Stimulated activated CD4-positive, alpha-beta T cell treated with anti-CD3 and anti-CD28 coated beads, Interleukin-1b, Interleukin-23, amount 100 ng/mL, for 24 hours (primary cell): Measurements from ENCODE around the gene MVB12A.

ENCODE experiments used
- DNase-seq, 4 experiments: peaks; one replicate each; pipeline ENCODE4 v3.0.0-alpha.2; 2020; ENCODE audit warnings: low read depth in 4 of 4, low spot score in 1 of 4

Gene MVB12A

DNA sequence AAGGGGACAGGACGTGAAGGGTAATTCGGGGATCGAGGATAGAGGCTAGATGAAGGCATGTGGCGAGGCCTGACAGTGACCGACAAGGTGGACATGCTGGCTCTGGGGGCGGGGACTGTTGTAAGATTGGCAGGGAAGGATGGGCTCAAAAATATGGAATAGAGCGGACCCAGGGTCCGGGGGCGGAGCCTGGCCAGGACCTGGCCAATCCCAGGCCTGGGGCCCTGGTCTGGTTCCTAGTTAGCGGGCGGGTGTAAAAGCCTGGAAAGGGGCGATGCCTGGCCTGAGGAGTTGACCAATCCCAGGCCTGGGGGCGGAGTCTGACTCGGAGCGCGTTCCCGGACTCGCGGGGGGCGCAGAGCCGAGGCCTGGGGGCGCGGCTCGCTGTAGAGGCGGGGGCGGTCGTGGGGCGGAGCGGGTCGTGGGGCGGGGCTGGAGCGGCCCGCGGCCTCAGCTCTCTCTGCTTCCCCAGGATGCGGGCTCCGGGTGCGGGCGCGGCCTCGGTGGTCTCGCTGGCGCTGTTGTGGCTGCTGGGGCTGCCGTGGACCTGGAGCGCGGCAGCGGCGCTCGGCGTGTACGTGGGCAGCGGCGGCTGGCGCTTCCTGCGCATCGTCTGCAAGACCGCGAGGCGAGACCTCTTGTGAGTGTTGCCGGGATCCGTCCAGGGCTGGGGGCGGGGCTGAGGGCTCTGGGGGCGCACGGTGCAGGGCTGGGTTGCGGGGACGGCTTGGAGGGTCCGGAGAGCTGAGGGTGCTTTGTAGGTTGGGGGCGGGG, 50.4 kb downstream of the MVB12A start, which contains the start of gene SLC27A1:
SLC27A1 (plus strand) TSS at position 457 of the 774 bp plus-strand sequence; CDS start at position 474, 17 bp downstream.
- DNase-seq: peak; percentile 69 to 88 (median 78)

DNA sequence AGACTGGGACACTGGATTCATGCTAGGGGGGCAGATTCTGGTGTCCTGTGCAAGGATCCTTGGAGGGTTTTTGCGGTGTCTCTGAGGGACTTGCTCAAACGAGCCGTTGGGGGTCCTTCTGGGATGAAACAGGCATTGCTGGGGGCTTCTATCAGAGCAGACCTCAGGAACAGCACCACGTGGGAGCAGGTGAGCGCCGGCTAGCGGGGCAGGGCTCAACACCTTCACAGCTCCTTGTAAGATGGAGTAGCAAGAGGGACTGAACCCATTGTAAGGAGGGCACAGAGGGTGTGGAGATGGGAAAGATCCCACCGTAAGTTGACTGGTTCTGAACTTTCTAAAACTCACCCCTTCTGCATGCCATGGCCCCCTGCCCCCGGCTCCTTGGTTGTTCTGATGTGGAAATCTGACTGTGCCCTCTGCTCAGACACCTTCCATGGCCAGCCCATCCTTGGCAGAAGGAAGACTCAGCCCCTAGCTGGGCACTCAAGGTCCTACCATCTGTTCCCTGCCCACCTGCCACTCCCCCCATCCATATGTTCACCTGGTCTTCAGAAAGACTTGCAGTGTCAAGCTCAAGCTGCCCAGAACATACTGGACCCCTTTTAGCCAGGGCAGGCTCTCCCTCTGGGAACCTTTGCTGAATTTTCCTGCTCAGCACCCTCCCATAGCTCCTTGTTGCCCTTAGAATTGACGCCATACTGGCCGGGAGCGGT, 51.7 kb downstream of the MVB12A start:
- no peak for DNase-seq

GRCh38 chr19:17473041-17473440, 53.2 kb downstream of the MVB12A start:
- no peak for DNase-seq
